PC-3 (cell line): Measurements from ENCODE around the gene ARHGEF4. TPM values are rescaled to one million over a fixed set of nuclear protein-coding genes. Genes with fewer than 3 reads are reported as not detected.
A peak's percentile ranks its signal among the peaks of the same experiment; 100 is the strongest.

Source experiments
- ATAC-seq: fragments of 200-7000 bp; cut with Tn5 transposase; 2 replicates; pipeline ENCODE4 v1.9.1; 2020; ENCODE audit warnings: mild to moderate bottlenecking, moderate library complexity
- BruUV-seq: library from RNA; stranded (reverse); fragments of 400-500 nt; replicated peaks from 2 replicates; lab custom pipeline; 2021; lab: Mats Ljungman, UMichigan
- CTCF ChIA-PET: fragments of 300-600 bp; sonication (Branson Sonifier 250); formaldehyde crosslinking; loops from one replicate; lab custom pipeline; 2022; ENCODE audit warnings: antibody characterized with exemption; lab: Charles Lee
- POLR2A ChIA-PET: fragments of 300-600 bp; sonication (Branson Sonifier 250); formaldehyde crosslinking; loops from one replicate; lab custom pipeline; 2022; ENCODE audit warnings: antibody characterized with exemption; ENCODE audit not compliant: unreplicated experiment; lab: Charles Lee
- DNase-seq: peaks from one replicate; pipeline ENCODE4 v3.0.0-alpha.2; 2015
- H2AFZ ChIP-seq: fragments of 300-600 bp; sonication (generic); 2 replicates; pipeline ENCODE4 v1.6.0; 2016; ENCODE audit warnings: antibody characterized with exemption, low read length
- H3F3A ChIP-seq: fragments of 300-600 bp; sonication (generic); one replicate; pipeline ENCODE4 v1.6.0; 2017; ENCODE audit warnings: antibody characterized with exemption, low read length, control low read depth, mild to moderate bottlenecking; ENCODE audit not compliant: unreplicated experiment
- H3K27ac ChIP-seq: fragments of 300-600 bp; sonication (generic); 2 replicates; pipeline ENCODE4 v1.5.1; 2016; ENCODE audit warnings: mild to moderate bottlenecking, low read length
- H3K27me3 ChIP-seq: fragments of 300-600 bp; sonication (generic); 2 replicates; pipeline ENCODE4 v1.6.1; 2016; ENCODE audit warnings: low read length, mixed read lengths
- H3K36me3 ChIP-seq: fragments of 300-600 bp; sonication (generic); 2 replicates; pipeline ENCODE4 v1.6.1; 2016; ENCODE audit warnings: low read depth, mixed run types, low read length, mixed read lengths
- H3K4me1 ChIP-seq: fragments of 300-600 bp; sonication (generic); 2 replicates; pipeline ENCODE4 v1.5.1; 2016; ENCODE audit warnings: low read length; ENCODE audit not compliant: insufficient read depth
- H3K4me2 ChIP-seq: fragments of 300-600 bp; sonication (generic); 2 replicates; pipeline ENCODE4 v1.6.0; 2016; ENCODE audit warnings: low read length
- H3K4me3 ChIP-seq: fragments of 300-600 bp; sonication (generic); 2 replicates; pipeline ENCODE4 v1.5.1; 2016; ENCODE audit warnings: mild to moderate bottlenecking, low read length, mixed read lengths
- H3K79me2 ChIP-seq: fragments of 300-600 bp; sonication (generic); 2 replicates; pipeline ENCODE4 v1.6.1; 2017; ENCODE audit warnings: low read length, mixed read lengths
- H3K9ac ChIP-seq: fragments of 300-600 bp; sonication (generic); 2 replicates; pipeline ENCODE4 v1.6.0; 2016; ENCODE audit warnings: mild to moderate bottlenecking, low read length
- H3K9me2 ChIP-seq: fragments of 300-600 bp; sonication (generic); replicated peaks from 2 replicates; pipeline ENCODE4 v1.6.1; 2016; ENCODE audit warnings: mixed run types, low read length, mixed read lengths
- H3K9me3 ChIP-seq: fragments of 300-600 bp; sonication (generic); 2 replicates; pipeline ENCODE4 v1.6.1; 2016; ENCODE audit warnings: low read length, mixed read lengths
- H4K20me1 ChIP-seq: fragments of 300-600 bp; sonication (generic); 2 replicates; pipeline ENCODE4 v1.6.1; 2016; ENCODE audit warnings: low read length, mixed read lengths
- CTCF ChIP-seq: fragments of 300-600 bp; sonication (generic); conservative IDR thresholded peaks from 2 replicates; pipeline ENCODE4 v1.5.1; 2017; ENCODE audit warnings: antibody characterized with exemption, low read depth, mild to moderate bottlenecking, low read length
- EZH2 ChIP-seq: fragments of 300-600 bp; sonication (generic); IDR thresholded peaks from one replicate; pipeline ENCODE4 v1.6.1; 2017; ENCODE audit warnings: antibody characterized with exemption, mild to moderate bottlenecking, low read length; ENCODE audit not compliant: unreplicated experiment
- EZH2phosphoT487 ChIP-seq: fragments of 300-600 bp; sonication (generic); IDR thresholded peaks from 2 replicates; pipeline ENCODE4 v1.6.1; 2018; ENCODE audit warnings: mild to moderate bottlenecking, antibody characterized with exemption, low read length, borderline replicate concordance
- intact Hi-C: fragments of 100-400 bp; cut with micrococcal nuclease; formaldehyde crosslinking; loops from 2 replicates; pipeline ENCODE4 v1.9.0; 2023
- total RNA-seq: library from RNA; depleted of rRNA; stranded (reverse); fragments of >200 nt; gene quantifications from 2 replicates; pipeline ENCODE4 v1.2.3, GENCODE V29; 2014

The ARHGEF4 gene
- total RNA-seq, 1 experiment from 2014 or later, result 21.5 TPM

DNA sequence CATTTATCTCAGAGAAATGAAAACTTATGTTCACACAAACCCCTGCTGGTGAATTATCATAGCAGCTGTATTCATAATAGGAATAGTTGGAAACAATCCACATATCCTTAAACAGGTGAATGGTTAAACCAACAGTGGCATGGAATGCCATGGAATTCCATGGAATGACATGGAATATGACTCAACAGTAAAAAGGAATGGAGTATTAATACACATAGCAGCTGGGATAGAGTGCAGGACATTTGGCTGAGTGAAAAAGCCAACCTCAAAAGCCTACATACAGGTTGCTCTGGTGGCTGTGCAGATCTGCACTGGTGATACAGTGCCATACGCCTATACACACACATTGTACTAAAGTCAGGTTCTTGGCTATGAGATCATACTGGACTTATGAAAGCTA lies 187.0 kb downstream of the ARHGEF4 start:
- no peak overlapping the region for H3K9ac ChIP-seq
- H3K4me2 ChIP-seq, result no peak overlapping the region
- no peaks in the 10 kb centered on the region for H3K79me2 ChIP-seq
- intact Hi-C loops, result no loop called here
- H4K20me1 ChIP-seq, result no peaks in the 10 kb centered on the region
- ATAC-seq (no peak), DNase-seq (peak; percentile 34)
- no peak overlapping the region for H3K27ac ChIP-seq
- no peak for TF ChIP-seq EZH2phosphoT487
- no peak for TF ChIP-seq EZH2
- TF ChIP-seq CTCF, result no peak
- no peak overlapping the region for H2AFZ ChIP-seq
- H3K36me3 ChIP-seq, result no peaks in the 10 kb centered on the region
- ChIA-PET POLR2A (no interaction called here), CTCF (no interaction called here)
- H3K27me3 ChIP-seq, result no peaks in the 10 kb centered on the region
- H3F3A ChIP-seq, result no peaks in the 10 kb centered on the region
- no peak overlapping the region for H3K4me3 ChIP-seq
- H3K9me3 ChIP-seq, result peaks cover 4% of the 10 kb centered on the region; the same call in 1 of the 2 replicates
- no peaks in the 10 kb centered on the region for H3K4me1 ChIP-seq
- no TSS peak for BruUV-seq
- H3K9me2 ChIP-seq, result no peaks in the 10 kb centered on the region

DNA sequence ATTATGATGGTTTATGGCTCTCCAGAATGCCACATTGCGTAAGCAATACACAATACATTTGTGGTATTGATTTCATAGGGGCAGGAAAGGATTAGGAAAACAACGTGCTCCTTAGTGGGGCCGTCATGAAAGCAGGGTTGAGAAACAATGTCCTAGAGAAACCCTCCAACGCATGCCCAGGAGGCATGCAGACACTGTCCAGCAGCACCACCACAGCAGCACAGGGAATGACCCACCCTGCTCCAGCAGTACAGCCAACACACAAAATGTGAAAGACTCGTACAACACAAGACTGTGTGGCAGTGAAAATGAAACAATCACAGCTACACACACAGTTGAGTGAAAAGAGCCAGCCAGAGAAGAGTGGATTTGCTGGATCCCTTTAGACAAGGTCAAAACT lies 190.2 kb downstream of the ARHGEF4 start:
- ChIA-PET POLR2A (no interaction called here), CTCF (no interaction called here)
- ATAC-seq (no peak), DNase-seq (no peak)
- Histone ChIP-seq H3K9me3 (peaks cover 4% of the 10 kb centered on the region; the same call in 1 of the 2 replicates), H3K4me3 (no peak overlapping the region), H3K79me2 (no peaks in the 10 kb centered on the region), H3K4me2 (no peak overlapping the region), H2AFZ (no peak overlapping the region), H3K9me2 (no peaks in the 10 kb centered on the region), H3K4me1 (no peaks in the 10 kb centered on the region), H3K36me3 (no peaks in the 10 kb centered on the region), H3K27me3 (no peaks in the 10 kb centered on the region), H3K9ac (no peak overlapping the region), H3K27ac (no peak overlapping the region), H3F3A (no peaks in the 10 kb centered on the region), H4K20me1 (no peaks in the 10 kb centered on the region)
- BruUV-seq, result no TSS peak
- TF ChIP-seq EZH2, result no peak
- no peak for TF ChIP-seq CTCF
- no peak for TF ChIP-seq EZH2phosphoT487
- intact Hi-C loops, result no loop called here

GRCh38 chr2:131027566-131028528 lies 191.1 kb downstream of the ARHGEF4 start:
- H3F3A ChIP-seq, result no peaks in the 10 kb centered on the region
- DNase-seq (no peak), ATAC-seq (no peak)
- H3K27me3 ChIP-seq, result no peaks in the 10 kb centered on the region
- no peak overlapping the region for H3K27ac ChIP-seq
- H3K9ac ChIP-seq, result no peak overlapping the region
- H3K4me1 ChIP-seq, result no peaks in the 10 kb centered on the region
- H2AFZ ChIP-seq, result no peak overlapping the region
- no TSS peak for BruUV-seq
- no peaks in the 10 kb centered on the region for H3K9me2 ChIP-seq
- POLR2A ChIA-PET, result no interaction called here
- intact Hi-C loops, result no loop called here
- TF ChIP-seq CTCF, result no peak
- no peak for TF ChIP-seq EZH2
- no peak for TF ChIP-seq EZH2phosphoT487
- H3K79me2 ChIP-seq, result no peaks in the 10 kb centered on the region
- H4K20me1 ChIP-seq, result no peaks in the 10 kb centered on the region
- no peak overlapping the region for H3K4me3 ChIP-seq
- CTCF ChIA-PET, result no interaction called here
- H3K4me2 ChIP-seq, result no peak overlapping the region
- H3K36me3 ChIP-seq, result no peaks in the 10 kb centered on the region
- peaks cover 4% of the 10 kb centered on the region; the same call in 1 of the 2 replicates for H3K9me3 ChIP-seq
